ENCODE data around the gene TOP1.

TOP1 gene

GRCh38 chr20:41004531-41005360, 23.9 kb upstream of the TOP1 start:
- no peak for DNase-seq (ENCODE audit: low read depth)

GRCh38 chr20:41005361-41005729, 23.3 kb upstream of the TOP1 start:
- no peak for DNase-seq (ENCODE audit: low read depth)

GRCh38 chr20:41006126-41006935, 22.3 kb upstream of the TOP1 start:
- DNase-seq (ENCODE audit: low read depth) = no peak

- no peak for DNase-seq (ENCODE audit: low read depth)
Observed at GRCh38 chr20:41006936-41007474, 21.6 kb upstream of the TOP1 start.

GRCh38 chr20:41007481-41007880, 21.1 kb upstream of the TOP1 start:
- no peak for DNase-seq (ENCODE audit: low read depth)

- no peak for DNase-seq (ENCODE audit: low read depth)
Observed at GRCh38 chr20:41009946-41010345, 18.7 kb upstream of the TOP1 start.

GRCh38 chr20:41011551-41012067, 17.0 kb upstream of the TOP1 start:
- DNase-seq (ENCODE audit: low read depth) = no peak

- DNase-seq (ENCODE audit: low read depth) = no peak
Observed at GRCh38 chr20:41014561-41015088, 14.0 kb upstream of the TOP1 start.

- no peak for DNase-seq (ENCODE audit: low read depth)
Observed at GRCh38 chr20:41017448-41018042, 11.1 kb upstream of the TOP1 start.

GRCh38 chr20:41018153-41018552, 10.5 kb upstream of the TOP1 start:
- DNase-seq (ENCODE audit: low read depth) = no peak

GRCh38 chr20:41023549-41023948, 5.1 kb upstream of the TOP1 start:
- DNase-seq (ENCODE audit: low read depth) = no peak

GRCh38 chr20:41027366-41027765, 1.3 kb upstream of the TOP1 start:
- DNase-seq (ENCODE audit: low read depth) = no peak

- DNase-seq (ENCODE audit: low read depth) = no peak
Observed at GRCh38 chr20:41027872-41028358, 707 bp upstream of the TOP1 start.

- DNase-seq (ENCODE audit: low read depth) = no peak
Observed at GRCh38 chr20:41029150-41029901, 704 bp downstream of the TOP1 start.

- DNase-seq (ENCODE audit: low read depth) = no peak
Observed at GRCh38 chr20:41030061-41030460, 1.4 kb downstream of the TOP1 start.

- DNase-seq (ENCODE audit: low read depth) = no peak
Observed at GRCh38 chr20:41030531-41031242, 2.1 kb downstream of the TOP1 start.

GRCh38 chr20:41031243-41031619, 2.6 kb downstream of the TOP1 start:
- no peak for DNase-seq (ENCODE audit: low read depth)

- DNase-seq (ENCODE audit: low read depth) = no peak
Observed at GRCh38 chr20:41032271-41032670, 3.6 kb downstream of the TOP1 start.

- no peak for DNase-seq (ENCODE audit: low read depth)
Observed at GRCh38 chr20:41034239-41034638, 5.6 kb downstream of the TOP1 start.

GRCh38 chr20:41035207-41035606, 6.6 kb downstream of the TOP1 start:
- DNase-seq (ENCODE audit: low read depth) = no peak

- DNase-seq (ENCODE audit: low read depth) = no peak
Observed at GRCh38 chr20:41037179-41037578, 8.6 kb downstream of the TOP1 start.
